Ramos (cell line): Measurements from ENCODE around the gene CDK10.

Source experiments
- in situ Hi-C: fragments of 300-500 bp; cut with MboI; formaldehyde crosslinking; loops from one replicate; pipeline ENCODE4 v1.14.3; 2022; ENCODE audit warnings: low sequenced_read_pairs; ENCODE audit not compliant: unreplicated experiment

CDK10 gene

GRCh38 chr16:89708481-89708931 is 22.0 kb downstream of the CDK10 start:
- in situ Hi-C loops: no loop called here

DNA sequence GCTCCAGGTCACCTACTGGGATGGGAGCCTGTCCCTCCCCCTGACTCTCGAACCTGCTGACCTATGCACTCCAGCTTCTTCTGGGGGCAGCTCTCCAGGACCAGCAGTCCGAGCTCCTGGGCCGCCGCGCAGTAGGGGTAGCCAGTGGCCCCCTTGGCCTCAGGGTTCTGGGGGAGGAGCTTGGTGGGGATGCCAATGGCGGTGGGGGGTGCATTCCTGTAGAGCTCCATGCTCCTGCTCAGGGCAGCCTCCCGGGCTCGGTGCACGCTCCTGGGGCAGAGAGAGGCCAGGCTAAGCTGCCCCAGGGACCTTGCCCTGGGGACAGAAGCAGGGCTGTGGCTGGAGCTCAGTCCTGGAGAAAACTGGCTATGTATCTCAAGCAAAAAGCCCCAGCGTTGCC is 22.7 kb downstream of the CDK10 start:
- in situ Hi-C loops: no loop called here

GRCh38 chr16:89709716-89710432 is 23.4 kb downstream of the CDK10 start:
- in situ Hi-C loops: no loop called here

DNA sequence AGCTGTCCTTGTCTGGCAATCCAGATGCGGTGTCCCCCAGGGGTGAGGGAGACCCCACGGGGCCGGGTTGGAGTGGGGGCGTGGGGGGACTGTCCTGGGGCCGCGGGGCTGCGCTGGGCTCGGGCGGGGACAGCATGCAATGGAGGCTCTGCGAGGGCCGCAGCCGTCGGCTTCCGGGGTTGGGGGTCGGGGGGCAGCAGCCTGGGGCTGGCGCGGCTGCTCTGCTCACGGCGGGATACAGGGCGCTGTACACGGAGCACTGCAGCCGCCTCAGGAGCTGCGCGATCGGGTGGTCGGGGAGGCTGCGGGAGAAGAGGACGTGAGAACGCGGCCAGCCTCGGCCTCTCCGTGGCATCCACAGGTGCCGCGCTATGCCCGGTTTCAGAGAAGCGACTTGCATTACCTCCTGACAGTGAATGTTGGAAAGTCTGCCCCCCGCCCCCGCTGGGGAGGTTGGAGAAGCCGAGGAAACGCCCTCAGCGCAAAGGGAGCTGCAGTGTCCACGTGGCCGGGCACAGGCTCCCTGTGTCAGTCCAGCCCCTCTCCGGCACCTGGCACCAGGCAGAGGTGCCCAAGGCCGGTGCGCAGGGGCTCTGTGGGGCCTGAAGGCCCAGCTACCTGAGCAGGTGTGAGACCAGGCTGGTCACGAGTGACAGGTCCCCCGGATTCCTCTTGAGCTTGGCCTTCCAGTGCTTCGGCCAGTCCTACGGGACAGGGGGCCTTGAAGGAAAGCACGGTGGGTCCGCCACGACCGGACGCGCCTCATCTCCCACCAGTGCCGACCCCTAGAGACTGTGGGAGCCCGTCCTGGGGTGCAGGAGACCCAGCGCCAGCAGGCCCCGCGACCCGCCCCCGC is 24.4 kb downstream of the CDK10 start:
- in situ Hi-C loops: no loop called here

DNA sequence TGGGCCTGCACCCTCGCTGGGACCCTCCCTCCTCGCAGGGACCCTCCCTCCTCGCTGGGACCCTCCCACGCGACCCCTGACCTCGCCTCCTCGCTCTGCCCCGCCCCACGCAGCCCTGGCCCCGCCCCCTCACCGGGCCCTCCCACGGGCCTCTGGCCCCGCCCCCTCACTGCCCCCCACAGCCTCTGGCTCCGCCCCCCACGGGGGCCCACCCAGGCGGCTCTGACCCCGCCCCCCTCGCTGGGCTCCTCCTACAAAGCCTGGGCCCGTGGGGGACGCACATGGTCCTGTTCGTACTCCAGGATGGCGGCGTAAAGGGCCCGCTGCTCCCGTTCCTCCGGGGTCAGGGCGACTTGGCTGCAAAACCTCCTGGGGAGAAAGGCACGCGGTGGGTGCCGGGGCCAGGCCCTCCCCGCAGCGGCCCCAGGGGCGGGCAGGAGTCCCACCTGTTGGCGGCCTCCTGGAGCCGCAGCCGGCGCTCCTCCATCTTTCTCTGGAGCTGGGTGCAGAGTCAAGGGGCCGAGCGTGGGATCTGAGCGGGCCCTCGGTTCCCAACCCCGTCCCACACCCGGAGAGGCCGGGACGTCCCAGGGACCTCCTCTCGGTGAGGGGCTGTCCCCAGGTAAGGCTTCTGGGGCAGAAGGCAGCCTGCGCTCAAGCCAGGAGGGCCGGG is 25.2 kb downstream of the CDK10 start:
- in situ Hi-C loops: no loop called here

GRCh38 chr16:89712274-89712781 is 25.8 kb downstream of the CDK10 start:
- in situ Hi-C loops: no loop called here

DNA sequence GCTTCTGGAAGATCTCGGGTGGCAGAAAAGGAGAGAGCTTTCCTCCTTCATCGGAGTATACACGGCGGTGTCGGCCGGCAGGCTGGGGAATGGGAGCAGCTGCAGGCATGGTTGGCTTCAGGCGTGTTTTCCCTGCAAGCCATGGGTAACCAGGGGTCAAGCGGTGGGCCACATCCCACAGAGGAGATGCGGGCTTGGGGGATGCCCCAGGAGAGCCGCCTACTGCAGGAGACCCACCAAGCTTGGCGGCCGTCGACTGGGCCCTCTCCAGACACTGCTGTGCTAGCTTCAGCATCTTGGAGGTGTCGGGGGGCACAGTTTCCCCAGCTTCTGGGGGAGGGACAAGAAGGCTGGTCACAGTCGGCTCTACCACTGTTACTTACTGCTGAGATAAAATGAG is 30.0 kb downstream of the CDK10 start:
- in situ Hi-C loops: no loop called here

GRCh38 chr16:89716916-89717687 is 30.6 kb downstream of the CDK10 start:
- in situ Hi-C loops: no loop called here

- in situ Hi-C loops: no loop called here
Measured at GRCh38 chr16:89717688-89718505, 31.4 kb downstream of the CDK10 start.

GRCh38 chr16:89720551-89720812 is 34.0 kb downstream of the CDK10 start:
- in situ Hi-C loops: no loop called here

DNA sequence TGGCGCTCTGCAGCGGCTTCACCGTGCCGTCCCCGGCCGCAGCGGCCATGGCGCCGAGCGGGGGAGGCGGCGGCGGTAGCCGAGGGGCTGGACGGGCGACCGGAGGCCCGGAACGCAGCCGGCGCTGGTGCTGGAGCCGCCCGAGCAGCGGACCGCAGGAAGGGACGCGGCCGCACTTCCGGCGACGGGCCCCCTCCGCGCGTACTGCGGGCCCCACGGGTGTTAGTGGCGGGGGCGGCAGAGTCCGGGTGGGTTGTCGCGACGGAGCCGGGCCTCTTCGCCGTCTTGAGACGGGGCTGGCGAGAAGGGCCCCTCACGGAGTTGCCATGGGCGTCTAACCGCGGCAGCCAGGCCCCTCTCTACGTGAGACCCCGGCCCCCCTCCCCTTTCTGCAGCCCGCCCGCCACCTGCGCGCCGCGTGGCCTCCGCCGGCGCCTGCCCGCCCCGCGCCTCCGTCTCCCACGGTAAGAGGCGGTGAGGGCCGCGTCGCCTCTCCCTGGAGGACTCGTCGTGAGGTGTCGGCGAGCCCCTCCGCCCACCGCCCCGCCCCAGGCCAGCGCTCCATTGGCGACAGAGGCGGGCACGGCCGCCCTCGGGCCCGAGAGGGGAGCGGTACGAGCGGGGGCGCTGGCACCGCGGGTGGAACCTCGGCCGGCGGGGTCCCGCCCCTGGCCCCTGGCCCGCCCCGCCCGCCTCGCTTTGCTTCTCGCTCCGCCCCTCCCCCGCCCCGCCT is 34.5 kb downstream of the CDK10 start, which contains the start of the genes VPS9D1 and ZNF276:
Gene VPS9D1, minus strand, starts transcription at position 86 of the 733 bp plus-strand sequence. Its CDS starts 37 bp downstream, at position 49.
Gene ZNF276, plus strand, starts transcription at position 725 of the 733 bp plus-strand sequence. CDS start 104 bp downstream, outside the sequence.
- in situ Hi-C loops: no loop called here

DNA sequence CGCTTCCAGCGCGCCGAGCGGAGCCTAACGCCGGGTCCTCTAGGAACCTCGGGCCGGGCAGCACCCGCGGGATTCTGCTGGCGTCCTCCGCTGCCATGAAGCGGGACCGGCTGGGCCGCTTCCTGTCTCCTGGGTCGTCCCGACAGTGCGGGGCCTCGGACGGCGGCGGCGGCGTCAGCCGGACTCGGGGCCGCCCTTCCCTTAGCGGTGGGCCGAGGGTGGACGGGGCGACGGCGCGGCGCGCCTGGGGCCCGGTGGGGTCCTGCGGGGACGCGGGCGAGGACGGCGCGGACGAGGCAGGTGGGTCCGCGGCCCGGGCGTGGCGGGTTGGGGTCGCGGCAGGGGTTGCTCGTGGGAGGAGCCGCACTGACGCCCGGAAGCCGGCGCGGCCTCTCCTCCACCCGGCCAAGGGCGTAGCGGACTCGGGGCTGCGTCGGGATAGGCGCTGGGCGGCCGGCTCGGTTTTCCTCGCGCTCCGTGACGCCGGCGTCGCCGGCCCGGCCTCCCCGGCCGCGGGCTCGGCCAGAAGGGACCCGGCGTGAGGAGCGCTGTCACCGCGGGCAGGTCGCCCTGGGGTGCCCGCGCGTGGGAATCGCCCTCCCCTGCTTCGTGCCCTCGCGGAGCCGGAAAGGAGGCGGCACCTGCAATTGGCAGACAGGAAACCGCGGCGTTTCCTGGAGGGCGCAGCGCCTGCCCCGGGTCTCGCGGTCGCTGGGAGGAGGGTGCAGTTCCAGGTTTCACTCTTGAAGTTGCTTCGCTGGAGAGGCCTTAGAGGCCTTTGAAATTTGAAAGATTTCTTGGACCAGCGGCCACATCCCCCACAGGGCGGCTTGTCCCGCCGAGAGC is 35.3 kb downstream of the CDK10 start:
- in situ Hi-C loops: no loop called here

DNA sequence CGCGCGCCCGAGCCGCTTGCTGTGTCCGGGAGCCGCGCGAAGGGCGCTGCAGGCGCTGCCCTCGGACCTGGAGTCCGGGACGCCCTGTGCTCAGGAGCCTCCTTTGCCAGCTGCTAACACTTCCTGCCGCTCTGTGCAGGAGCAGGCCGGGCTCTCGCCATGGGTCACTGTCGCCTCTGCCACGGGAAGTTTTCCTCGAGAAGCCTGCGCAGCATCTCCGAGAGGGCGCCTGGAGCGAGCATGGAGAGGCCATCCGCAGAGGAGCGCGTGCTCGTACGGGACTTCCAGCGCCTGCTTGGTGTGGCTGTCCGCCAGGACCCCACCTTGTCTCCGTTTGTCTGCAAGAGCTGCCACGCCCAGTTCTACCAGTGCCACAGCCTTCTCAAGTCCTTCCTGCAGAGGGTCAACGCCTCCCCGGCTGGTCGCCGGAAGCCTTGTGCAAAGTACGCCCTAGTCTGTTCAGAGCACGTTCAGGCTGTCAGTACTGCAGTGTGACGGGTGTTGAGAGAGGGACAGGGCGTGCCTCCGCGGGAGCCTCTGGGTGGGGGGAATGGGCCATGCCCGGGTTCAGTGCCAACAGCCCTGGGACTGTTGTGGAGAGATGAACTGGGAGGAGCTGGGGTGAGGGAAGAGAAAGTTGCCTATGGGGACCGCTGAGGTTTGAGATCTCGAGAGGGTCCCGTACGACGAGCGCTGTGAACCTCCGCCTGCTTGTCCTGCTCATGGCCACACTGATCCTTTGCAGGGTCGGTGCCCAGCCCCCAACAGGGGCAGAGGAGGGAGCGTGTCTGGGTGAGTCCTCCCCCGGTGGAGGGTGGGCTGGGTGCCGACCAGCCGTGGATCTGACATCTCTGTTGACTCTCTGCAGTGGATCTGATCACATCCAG is 36.1 kb downstream of the CDK10 start:
- in situ Hi-C loops: no loop called here

- in situ Hi-C loops: no loop called here
Measured at GRCh38 chr16:89723279-89724250, 37.1 kb downstream of the CDK10 start.

GRCh38 chr16:89727406-89728120 is 41.1 kb downstream of the CDK10 start:
- in situ Hi-C loops: no loop called here
